HFFc6 (cell line): ENCODE results near the gene SMYD2. TPM values are rescaled to one million over a fixed set of nuclear protein-coding genes. Genes with fewer than 3 reads are reported as not detected.
A peak's percentile ranks its signal among the peaks of the same experiment; 100 is the strongest.

Experiments
- DNase-seq: peaks from one replicate; pipeline ENCODE4 v3.0.0-alpha.2; 2018
- H3K27ac Mint-ChIP-seq: 2 replicates; pipeline ENCODE4 v1.8.0; 2020; ENCODE audit warnings: mild to moderate bottlenecking, mixed read lengths
- H3K27me3 Mint-ChIP-seq: 2 replicates; pipeline ENCODE4 v1.8.0; 2021; ENCODE audit warnings: mild to moderate bottlenecking, moderate library complexity, mixed read lengths; ENCODE audit not compliant: insufficient read depth
- H3K36me3 Mint-ChIP-seq: 2 replicates; pipeline ENCODE4 v1.8.0; 2021; ENCODE audit warnings: low read depth, mixed read lengths
- H3K4me1 Mint-ChIP-seq: 2 replicates; pipeline ENCODE4 v1.8.0; 2020; ENCODE audit warnings: low read depth, mixed read lengths
- H3K4me3 Mint-ChIP-seq: 2 replicates; pipeline ENCODE4 v1.8.0; 2020; ENCODE audit warnings: mild to moderate bottlenecking, moderate library complexity, mixed read lengths
- H3K9me3 Mint-ChIP-seq: 2 replicates; pipeline ENCODE4 v1.8.0; 2020; ENCODE audit warnings: mild to moderate bottlenecking, mixed read lengths
- total RNA-seq, 6 experiments: library from RNA; stranded (reverse); fragmentation: NEBNext Ultra II Directional; extraction: Animal tissue kit (Norgen Biotek cat#: 25700); gene quantifications; 2 replicates in 1 of 6; 3 replicates in 5 of 6; pipeline ENCODE4 v1.2.3, GENCODE V29; 2021
- TF ChIP-seq, protein P1 (sequence below): fragments of 200-600 bp; sonication (generic); IDR thresholded peaks from 2 replicates; pipeline ENCODE4 v1.5.0; 2021; ENCODE audit warnings: antibody characterized with exemption, mild to moderate bottlenecking

Gene SMYD2
- total RNA-seq, 6 experiments from 2014 or later = 27.3 to 32.3 (median 29.5) TPM

DNA sequence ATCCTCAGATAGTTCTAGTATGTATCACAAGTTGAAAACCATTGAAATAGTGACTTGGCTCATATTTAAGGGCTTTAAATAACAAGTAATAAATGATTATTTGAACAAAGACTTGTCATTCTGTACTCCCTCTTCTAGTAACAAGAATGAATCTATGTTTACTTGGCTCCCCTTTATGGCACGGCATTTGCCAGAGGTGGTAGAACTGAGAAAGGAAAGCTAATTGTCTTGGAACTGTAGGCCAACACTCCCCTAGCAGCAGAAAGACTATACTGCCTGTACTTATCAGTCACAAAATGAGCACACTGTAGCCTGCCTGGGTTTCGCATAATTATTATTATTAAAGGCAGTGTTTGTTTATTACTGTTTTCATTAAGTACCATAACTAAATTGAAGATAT is 29.6 kb upstream of the SMYD2 start:
- no peak overlapping the region for H3K27ac Mint-ChIP-seq
- H3K4me1 Mint-ChIP-seq = peaks cover 21% of the 10 kb centered on the region
- TF ChIP-seq, protein P1, sequence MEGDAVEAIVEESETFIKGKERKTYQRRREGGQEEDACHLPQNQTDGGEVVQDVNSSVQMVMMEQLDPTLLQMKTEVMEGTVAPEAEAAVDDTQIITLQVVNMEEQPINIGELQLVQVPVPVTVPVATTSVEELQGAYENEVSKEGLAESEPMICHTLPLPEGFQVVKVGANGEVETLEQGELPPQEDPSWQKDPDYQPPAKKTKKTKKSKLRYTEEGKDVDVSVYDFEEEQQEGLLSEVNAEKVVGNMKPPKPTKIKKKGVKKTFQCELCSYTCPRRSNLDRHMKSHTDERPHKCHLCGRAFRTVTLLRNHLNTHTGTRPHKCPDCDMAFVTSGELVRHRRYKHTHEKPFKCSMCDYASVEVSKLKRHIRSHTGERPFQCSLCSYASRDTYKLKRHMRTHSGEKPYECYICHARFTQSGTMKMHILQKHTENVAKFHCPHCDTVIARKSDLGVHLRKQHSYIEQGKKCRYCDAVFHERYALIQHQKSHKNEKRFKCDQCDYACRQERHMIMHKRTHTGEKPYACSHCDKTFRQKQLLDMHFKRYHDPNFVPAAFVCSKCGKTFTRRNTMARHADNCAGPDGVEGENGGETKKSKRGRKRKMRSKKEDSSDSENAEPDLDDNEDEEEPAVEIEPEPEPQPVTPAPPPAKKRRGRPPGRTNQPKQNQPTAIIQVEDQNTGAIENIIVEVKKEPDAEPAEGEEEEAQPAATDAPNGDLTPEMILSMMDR = no peak
- DNase-seq = no peak
- 0 out of 2 replicates have a peak, but pooled peaks cover 8% of the 10 kb centered on the region for H3K36me3 Mint-ChIP-seq
- H3K9me3 Mint-ChIP-seq = peaks cover 6% of the 10 kb centered on the region; the same call in 1 of the 2 replicates
- H3K4me3 Mint-ChIP-seq = no peak overlapping the region
- peaks cover 10% of the 10 kb centered on the region for H3K27me3 Mint-ChIP-seq

DNA sequence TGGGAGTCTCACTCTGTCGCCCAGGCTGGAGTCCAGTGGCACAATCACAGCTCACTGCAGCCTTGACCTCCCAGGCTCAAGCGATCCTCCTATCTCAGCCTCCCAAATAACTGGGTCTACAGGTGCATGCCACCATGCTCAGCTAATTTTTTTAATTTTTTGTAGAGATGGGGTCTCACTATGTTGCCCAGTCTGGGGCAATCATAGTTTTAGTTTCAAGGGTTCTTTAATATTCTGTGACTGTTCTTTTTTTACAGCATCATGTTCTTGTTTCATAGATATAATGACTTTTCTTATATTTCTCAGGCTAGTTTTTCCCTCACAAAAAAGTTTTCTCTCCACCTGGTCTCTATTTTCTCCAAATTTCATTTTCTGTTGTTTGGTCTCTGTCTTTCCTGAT is 25.4 kb upstream of the SMYD2 start:
- peaks cover 13% of the 10 kb centered on the region for H3K4me1 Mint-ChIP-seq
- H3K27me3 Mint-ChIP-seq = peaks cover 5% of the 10 kb centered on the region

DNA sequence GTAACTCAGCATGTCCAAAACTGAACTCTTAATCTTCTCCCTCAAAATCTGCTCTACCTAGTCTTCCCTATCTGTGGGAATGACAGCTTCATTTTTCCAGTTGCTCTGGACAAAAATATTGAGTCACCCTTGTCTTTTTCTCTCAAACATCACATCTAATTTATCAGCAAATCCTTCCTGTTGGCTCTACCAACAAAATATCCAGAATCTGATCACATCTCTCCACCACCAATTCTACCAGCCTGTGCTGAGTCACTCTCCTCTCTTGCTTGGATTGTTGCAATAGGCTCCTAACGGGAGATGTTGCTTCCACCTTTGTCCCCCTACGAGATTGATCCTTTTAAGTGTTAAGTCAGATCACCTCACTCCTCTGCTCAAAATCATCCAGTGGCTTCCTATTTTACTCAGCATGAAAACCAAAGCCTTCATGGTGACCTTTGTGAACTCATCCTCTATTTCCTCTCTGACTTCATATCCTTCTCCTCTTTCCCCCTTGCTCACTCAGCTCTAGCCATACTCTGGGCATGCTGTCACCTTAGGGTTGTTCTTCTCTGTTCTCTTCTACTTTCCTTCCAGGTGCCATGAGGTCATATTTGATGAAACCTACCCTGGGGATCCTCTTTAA is 21.5 kb upstream of the SMYD2 start:
- Mint-ChIP-seq H3K4me3 (no peak overlapping the region), H3K27ac (no peak overlapping the region; the same call in 1 of the 2 replicates), H3K36me3 (0 out of 2 replicates have a peak, but pooled peaks cover 8% of the 10 kb centered on the region), H3K27me3 (peaks cover 7% of the 10 kb centered on the region), H3K4me1 (peaks cover 32% of the 10 kb centered on the region), H3K9me3 (peaks cover 6% of the 10 kb centered on the region; the same call in 1 of the 2 replicates)
- TF ChIP-seq, protein P1 = no peak
- DNase-seq = peak; percentile 20

More for the DNA sequence above, 25.4 kb upstream of the SMYD2 start:
- no peak for DNase-seq
- H3K4me3 Mint-ChIP-seq = no peak overlapping the region
- 0 out of 2 replicates have a peak, but pooled peaks cover 8% of the 10 kb centered on the region for H3K36me3 Mint-ChIP-seq
- TF ChIP-seq, protein P1 = no peak
- peaks cover 6% of the 10 kb centered on the region; the same call in 1 of the 2 replicates for H3K9me3 Mint-ChIP-seq
- H3K27ac Mint-ChIP-seq = no peak overlapping the region

DNA sequence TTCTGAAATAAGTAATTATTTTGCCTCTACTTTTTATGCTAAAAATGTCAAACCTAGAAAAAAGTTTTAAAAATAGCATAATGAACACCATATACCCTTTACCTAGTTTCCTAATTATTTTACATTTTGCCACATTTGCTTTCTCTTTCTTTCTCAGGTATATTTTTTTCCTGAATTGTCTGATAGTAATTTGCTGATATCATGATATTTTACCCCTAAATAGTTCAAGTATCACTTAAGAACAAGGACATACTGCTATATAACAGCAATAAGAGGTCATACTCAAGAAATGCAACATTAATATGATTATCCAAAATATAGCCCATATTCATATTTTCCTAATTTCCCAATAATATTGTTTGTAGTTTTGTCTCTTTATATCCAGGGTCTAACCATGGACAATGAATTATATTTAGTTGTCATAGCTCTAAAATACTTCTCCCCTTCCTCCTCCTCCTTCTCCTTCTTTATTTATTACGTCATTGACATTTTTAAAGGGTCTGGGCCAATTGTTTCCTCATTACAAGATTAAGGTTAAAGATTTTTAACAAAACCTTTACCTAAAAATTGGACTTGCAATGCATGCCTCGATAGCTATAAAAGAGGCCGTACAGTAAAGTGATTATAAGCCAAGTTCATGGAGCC is 20.3 kb upstream of the SMYD2 start:
- peaks cover 3% of the 10 kb centered on the region; the same call in 1 of the 2 replicates for H3K9me3 Mint-ChIP-seq
- H3K27ac Mint-ChIP-seq = no peak overlapping the region
- H3K36me3 Mint-ChIP-seq = no peaks in the 10 kb centered on the region
- H3K4me3 Mint-ChIP-seq = no peak overlapping the region
- TF ChIP-seq, protein P1 = no peak
- DNase-seq = no peak
- H3K4me1 Mint-ChIP-seq = peaks cover 32% of the 10 kb centered on the region
- peaks cover 4% of the 10 kb centered on the region for H3K27me3 Mint-ChIP-seq

DNA sequence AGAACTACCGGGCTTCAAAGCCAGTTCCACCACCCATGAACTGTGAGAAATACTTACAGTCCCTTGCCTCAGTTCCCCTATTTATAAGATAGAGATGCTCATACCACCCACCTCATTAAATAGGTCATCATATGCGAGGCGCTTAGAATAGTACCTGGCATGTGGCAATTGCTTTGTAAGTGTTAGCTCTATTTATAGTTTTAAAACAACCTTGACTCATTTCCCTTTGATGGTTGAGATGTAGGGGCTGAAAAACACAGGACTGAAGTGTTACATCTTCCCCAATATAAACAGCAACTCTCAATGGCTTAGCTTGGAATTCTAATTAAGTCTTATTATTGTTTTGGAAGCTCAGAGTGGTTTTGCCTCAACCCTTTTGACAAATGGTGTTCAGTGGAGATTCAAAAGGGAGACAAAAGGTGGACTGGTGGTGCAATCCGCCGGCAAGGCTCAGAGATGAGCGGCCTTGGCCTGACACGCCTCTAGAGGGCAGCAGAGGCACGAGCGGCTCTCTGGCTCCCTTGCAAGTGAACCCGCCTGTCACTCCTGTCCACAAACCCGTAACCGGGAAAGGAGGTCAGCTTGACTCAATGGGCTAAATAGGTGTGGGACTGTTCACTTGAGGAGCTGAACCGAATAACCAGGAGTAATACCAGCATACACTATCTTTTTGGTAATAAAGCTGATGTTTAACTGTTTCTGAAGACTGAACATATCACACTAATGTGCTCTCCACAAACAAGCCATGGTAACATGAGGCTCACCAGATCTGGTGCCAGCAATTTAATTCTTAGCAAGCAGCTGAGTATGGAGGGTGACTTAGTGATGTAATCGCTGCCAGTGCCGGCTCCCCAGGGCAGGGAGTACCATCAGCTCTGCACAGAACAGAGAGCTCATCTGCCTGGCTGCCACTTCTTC is 19.5 kb upstream of the SMYD2 start:
- Mint-ChIP-seq H3K4me3 (peak overlapping the region; percentile 46), H3K9me3 (no peaks in the 10 kb centered on the region), H3K36me3 (no peaks in the 10 kb centered on the region), H3K27ac (no peak overlapping the region), H3K27me3 (peaks cover 4% of the 10 kb centered on the region), H3K4me1 (peaks cover 32% of the 10 kb centered on the region)
- DNase-seq = peak; percentile 68
- TF ChIP-seq, protein P1 = peak; percentile 93
